Karpas-422 (cell line): ENCODE measurements around the gene USP13. TPM values are rescaled to one million over a fixed set of nuclear protein-coding genes. Genes with fewer than 3 reads are reported as not detected.

Experiments used
- DNase-seq: peaks from one replicate; pipeline ENCODE4 v3.0.0-alpha.2; 2015
- H2AFZ ChIP-seq: fragments of 200-600 bp; sonication (generic); 2 replicates; pipeline ENCODE4 v1.6.1; 2014; ENCODE audit warnings: antibody characterized with exemption, low read length, mixed read lengths
- H3K27ac ChIP-seq: fragments of 200-600 bp; sonication (generic); 2 replicates; pipeline ENCODE4 v1.5.1; 2014; ENCODE audit warnings: mild to moderate bottlenecking, low read length, moderate library complexity
- H3K27me3 ChIP-seq: fragments of 200-600 bp; sonication (generic); 2 replicates; pipeline ENCODE4 v1.6.1; 2014; ENCODE audit warnings: low read length, mixed read lengths
- H3K36me3 ChIP-seq: fragments of 200-600 bp; sonication (generic); 2 replicates; pipeline ENCODE4 v1.6.1; 2014; ENCODE audit warnings: low read length, mixed read lengths; ENCODE audit not compliant: insufficient read depth
- H3K4me1 ChIP-seq: fragments of 200-600 bp; sonication (generic); 2 replicates; pipeline ENCODE4 v1.6.1; 2014; ENCODE audit warnings: mild to moderate bottlenecking, low read length, mixed read lengths
- H3K4me2 ChIP-seq: fragments of 200-600 bp; sonication (generic); 2 replicates; pipeline ENCODE4 v1.6.1; 2014; ENCODE audit warnings: low read length, low read depth, mild to moderate bottlenecking; ENCODE audit not compliant: poor library complexity, severe bottlenecking
- H3K4me3 ChIP-seq: fragments of 200-600 bp; sonication (generic); 2 replicates; pipeline ENCODE4 v1.5.1; 2014; ENCODE audit warnings: mild to moderate bottlenecking, antibody characterized with exemption, low read length, mixed read lengths
- H3K79me2 ChIP-seq: fragments of 200-600 bp; sonication (generic); 2 replicates; pipeline ENCODE4 v1.6.1; 2014; ENCODE audit warnings: mild to moderate bottlenecking, low read length, mixed read lengths
- H3K9ac ChIP-seq: fragments of 200-600 bp; sonication (generic); 2 replicates; pipeline ENCODE4 v1.6.0; 2014; ENCODE audit warnings: low read length
- H3K9me2 ChIP-seq: fragments of 200-600 bp; sonication (generic), shearing (Covaris generic); replicated peaks from 2 replicates; pipeline ENCODE4 v1.6.0; 2014; ENCODE audit warnings: mild to moderate bottlenecking, low read length, moderate library complexity; ENCODE audit not compliant: insufficient read depth
- H3K9me3 ChIP-seq: fragments of 300-700, 200-600 bp; sonication (generic); 2 replicates; pipeline ENCODE4 v1.6.1; 2014; ENCODE audit warnings: low read length, mixed read lengths
- H4K20me1 ChIP-seq: fragments of 200-600 bp; sonication (generic); 2 replicates; pipeline ENCODE4 v1.6.1; 2014; ENCODE audit warnings: mild to moderate bottlenecking, antibody characterized with exemption, low read length, low read depth; ENCODE audit not compliant: insufficient read depth
- total RNA-seq: library from RNA; depleted of rRNA; stranded (reverse); fragments of >200 nt; shearing (Covaris generic); gene quantifications from 2 replicates; pipeline ENCODE4 v1.2.3, GENCODE V29; 2014; ENCODE audit warnings: low replicate concordance

The USP13 gene
- total RNA-seq, 1 experiment from 2014 or later = 22.1 TPM

GRCh38 chr3:179735321-179735720 lies 82.5 kb downstream of the USP13 start:
- H3K27ac ChIP-seq = no peak overlapping the region
- no peak for DNase-seq
- no peak overlapping the region for H3K4me2 ChIP-seq
- no peak overlapping the region for H3K4me3 ChIP-seq
- H3K4me1 ChIP-seq = no peaks in the 10 kb centered on the region
- H3K27me3 ChIP-seq = no peaks in the 10 kb centered on the region
- H3K9ac ChIP-seq = no peak overlapping the region
- no peaks in the 10 kb centered on the region for H3K9me2 ChIP-seq
- H2AFZ ChIP-seq = no peak overlapping the region
- H4K20me1 ChIP-seq = no peaks in the 10 kb centered on the region
- H3K36me3 ChIP-seq = peaks cover 16% of the 10 kb centered on the region; the same call in 1 of the 2 replicates
- peaks cover 31% of the 10 kb centered on the region for H3K79me2 ChIP-seq
- H3K9me3 ChIP-seq = no peaks in the 10 kb centered on the region

- peaks cover 27% of the 10 kb centered on the region for H3K79me2 ChIP-seq
- H3K4me3 ChIP-seq = no peak overlapping the region
- H3K9me3 ChIP-seq = no peaks in the 10 kb centered on the region
- no peak overlapping the region for H3K27ac ChIP-seq
- H3K27me3 ChIP-seq = no peaks in the 10 kb centered on the region
- no peaks in the 10 kb centered on the region for H3K9me2 ChIP-seq
- no peak for DNase-seq
- no peaks in the 10 kb centered on the region; the same call in 1 of the 2 replicates for H3K4me1 ChIP-seq
- H3K9ac ChIP-seq = no peak overlapping the region
- no peaks in the 10 kb centered on the region for H4K20me1 ChIP-seq
- H3K4me2 ChIP-seq = no peak overlapping the region
- peaks cover 27% of the 10 kb centered on the region for H3K36me3 ChIP-seq
- no peak overlapping the region for H2AFZ ChIP-seq
Measured at GRCh38 chr3:179738998-179739397, 86.2 kb downstream of the USP13 start.

DNA sequence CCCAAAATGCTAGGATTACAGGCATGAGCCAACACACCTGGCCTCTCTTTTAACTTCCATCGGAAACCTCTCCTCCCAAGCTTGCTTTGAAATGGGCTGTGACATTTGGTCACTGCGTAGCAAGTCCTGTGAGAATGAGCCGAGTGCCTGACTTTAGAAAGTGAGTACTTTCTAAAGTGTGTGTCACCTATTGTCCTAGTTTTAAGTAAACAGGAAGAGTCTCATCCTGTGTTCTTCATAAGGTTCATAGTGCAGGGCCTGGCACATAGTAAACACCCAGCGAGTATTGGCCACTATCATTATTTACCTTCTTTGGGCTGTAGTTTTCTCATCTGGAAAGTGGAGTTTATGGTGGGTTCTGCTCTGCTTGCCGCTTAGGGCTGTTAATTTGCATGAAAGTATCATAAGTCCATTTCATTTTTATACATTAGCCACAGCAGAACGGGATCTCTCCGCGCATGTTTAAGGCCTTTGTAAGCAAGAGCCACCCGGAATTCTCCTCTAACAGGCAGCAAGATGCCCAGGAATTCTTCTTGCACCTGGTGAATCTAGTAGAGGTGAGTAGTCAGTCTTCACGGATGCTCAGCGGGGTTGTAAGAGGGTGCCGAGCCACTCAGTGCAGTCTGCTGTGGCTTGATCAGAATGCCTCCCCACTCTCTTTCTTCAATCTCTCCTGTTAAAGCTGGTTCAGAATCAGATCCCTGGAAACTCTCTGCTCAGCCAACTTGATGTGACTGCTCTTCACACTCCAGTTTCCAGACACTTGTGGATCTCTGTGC lies 87.2 kb downstream of the USP13 start:
- Histone ChIP-seq H3K79me2 (peaks cover 21% of the 10 kb centered on the region), H3K9ac (no peak overlapping the region), H3K4me2 (no peak overlapping the region)

DNA sequence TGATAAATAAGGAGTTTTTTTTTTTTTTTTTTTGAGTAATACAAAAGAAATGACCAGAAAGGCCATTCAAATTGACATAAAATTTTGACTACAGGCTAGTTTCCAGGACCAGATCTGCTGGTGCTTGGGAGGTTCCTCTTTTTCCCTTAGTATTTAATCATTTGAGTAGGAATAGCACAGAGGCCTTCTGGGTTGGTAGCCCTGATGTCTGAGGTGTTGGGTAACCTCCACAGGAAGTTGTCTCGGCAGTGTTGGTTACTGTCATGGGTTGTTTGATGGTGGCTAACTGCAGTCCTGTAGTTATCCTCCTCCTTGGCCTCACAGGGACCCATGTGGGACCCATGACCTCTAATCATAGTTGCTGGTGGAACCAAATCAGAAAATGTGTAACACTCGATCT lies 91.1 kb downstream of the USP13 start:
- Histone ChIP-seq H3K79me2 (0 out of 2 replicates have a peak, but pooled peaks cover 10% of the 10 kb centered on the region), H3K4me3 (no peak overlapping the region), H3K36me3 (peaks cover 28% of the 10 kb centered on the region), H3K4me1 (no peaks in the 10 kb centered on the region; the same call in 1 of the 2 replicates), H4K20me1 (no peaks in the 10 kb centered on the region), H3K27me3 (no peaks in the 10 kb centered on the region), H3K4me2 (no peak overlapping the region), H3K9ac (no peak overlapping the region), H3K9me2 (no peaks in the 10 kb centered on the region), H3K27ac (no peak overlapping the region), H3K9me3 (no peaks in the 10 kb centered on the region), H2AFZ (no peak overlapping the region)
- DNase-seq = no peak

More for the DNA sequence above, 87.2 kb downstream of the USP13 start:
- no peak overlapping the region for H3K4me3 ChIP-seq
- no peaks in the 10 kb centered on the region for H3K9me3 ChIP-seq
- no peak for DNase-seq
- H3K4me1 ChIP-seq = no peaks in the 10 kb centered on the region; the same call in 1 of the 2 replicates
- H3K36me3 ChIP-seq = peaks cover 20% of the 10 kb centered on the region
- H3K27ac ChIP-seq = no peak overlapping the region
- no peaks in the 10 kb centered on the region for H4K20me1 ChIP-seq
- H3K9me2 ChIP-seq = no peaks in the 10 kb centered on the region
- H2AFZ ChIP-seq = no peak overlapping the region
- no peaks in the 10 kb centered on the region for H3K27me3 ChIP-seq

- Histone ChIP-seq H3K9me2 (no peaks in the 10 kb centered on the region), H3K27me3 (no peaks in the 10 kb centered on the region), H3K36me3 (peaks cover 28% of the 10 kb centered on the region), H3K4me2 (no peak overlapping the region), H3K27ac (no peak overlapping the region), H4K20me1 (no peaks in the 10 kb centered on the region), H2AFZ (no peak overlapping the region), H3K9ac (no peak overlapping the region), H3K4me1 (no peaks in the 10 kb centered on the region; the same call in 1 of the 2 replicates), H3K9me3 (no peaks in the 10 kb centered on the region), H3K79me2 (0 out of 2 replicates have a peak, but pooled peaks cover 13% of the 10 kb centered on the region), H3K4me3 (no peak overlapping the region)
- DNase-seq = no peak
Measured at GRCh38 chr3:179744667-179745066, 91.8 kb downstream of the USP13 start.

DNA sequence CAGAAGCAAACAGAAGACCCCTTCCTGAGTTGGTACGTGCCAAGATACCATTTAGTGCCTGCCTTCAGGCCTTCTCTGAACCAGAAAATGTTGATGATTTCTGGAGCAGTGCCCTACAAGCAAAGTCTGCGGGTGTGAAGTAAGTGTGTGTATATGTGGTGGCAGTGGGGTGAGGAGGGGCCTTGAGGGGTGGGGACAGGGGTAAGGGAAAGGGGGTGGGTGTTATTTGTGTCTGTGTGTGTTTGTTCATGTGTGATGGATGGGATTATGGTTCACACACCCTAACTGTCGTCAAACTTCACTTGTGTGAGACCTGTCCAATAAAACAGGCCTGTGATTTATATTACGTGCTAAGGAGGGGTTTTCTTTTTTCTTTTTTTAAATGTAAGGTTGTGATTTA lies 92.2 kb downstream of the USP13 start:
- Histone ChIP-seq H3K36me3 (peaks cover 28% of the 10 kb centered on the region), H3K4me3 (no peak overlapping the region), H2AFZ (no peak overlapping the region), H3K4me2 (no peak overlapping the region), H3K9me3 (no peaks in the 10 kb centered on the region), H3K79me2 (0 out of 2 replicates have a peak, but pooled peaks cover 13% of the 10 kb centered on the region), H3K9me2 (no peaks in the 10 kb centered on the region), H3K4me1 (no peaks in the 10 kb centered on the region; the same call in 1 of the 2 replicates), H3K27me3 (no peaks in the 10 kb centered on the region), H3K9ac (no peak overlapping the region), H3K27ac (no peak overlapping the region), H4K20me1 (no peaks in the 10 kb centered on the region)
- DNase-seq = no peak

DNA sequence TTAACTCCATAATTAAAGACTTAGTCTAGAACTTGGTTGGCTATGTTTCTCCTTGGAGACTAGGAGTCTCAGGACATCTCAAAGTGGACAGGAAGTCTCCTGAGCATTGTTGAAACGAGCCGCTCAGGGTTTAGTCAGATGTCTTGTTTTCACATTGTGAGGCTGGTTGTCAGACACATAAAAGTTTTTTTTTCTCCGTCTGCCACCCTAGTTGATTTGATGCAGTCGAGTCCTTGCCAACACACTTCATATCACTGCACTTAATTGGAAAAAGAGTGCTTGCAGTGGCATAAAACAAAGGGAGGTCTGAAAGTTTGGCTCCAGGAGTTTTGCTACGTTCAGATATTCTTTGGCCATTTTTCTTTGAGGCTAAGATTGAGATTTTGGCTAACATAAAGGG lies 92.9 kb downstream of the USP13 start:
- Histone ChIP-seq H2AFZ (no peak overlapping the region), H3K36me3 (peaks cover 28% of the 10 kb centered on the region), H3K9me3 (no peaks in the 10 kb centered on the region), H3K79me2 (0 out of 2 replicates have a peak, but pooled peaks cover 13% of the 10 kb centered on the region), H3K9me2 (no peaks in the 10 kb centered on the region), H3K4me3 (no peak overlapping the region), H3K4me2 (no peak overlapping the region), H3K27ac (no peak overlapping the region), H3K27me3 (no peaks in the 10 kb centered on the region), H4K20me1 (no peaks in the 10 kb centered on the region), H3K9ac (no peak overlapping the region), H3K4me1 (no peaks in the 10 kb centered on the region; the same call in 1 of the 2 replicates)
- no peak for DNase-seq

- Histone ChIP-seq H3K4me3 (no peak overlapping the region), H2AFZ (no peak overlapping the region), H3K4me1 (no peaks in the 10 kb centered on the region), H3K9ac (no peak overlapping the region), H4K20me1 (no peaks in the 10 kb centered on the region), H3K27me3 (no peaks in the 10 kb centered on the region), H3K36me3 (peaks cover 37% of the 10 kb centered on the region), H3K9me3 (no peaks in the 10 kb centered on the region), H3K27ac (no peak overlapping the region), H3K9me2 (no peaks in the 10 kb centered on the region), H3K79me2 (0 out of 2 replicates have a peak, but pooled peaks cover 6% of the 10 kb centered on the region), H3K4me2 (no peak overlapping the region)
- peak; percentile 47 for DNase-seq
Measured at GRCh38 chr3:179750720-179751328, 98.0 kb downstream of the USP13 start.
